ENCODE measurements around the gene PRAMEF15.
A peak's percentile ranks its signal among the peaks of the same experiment; 100 is the strongest.
"Not testable (repeated sequence)": the region's sequence is repeated elsewhere in the genome, so short reads cannot be mapped to it uniquely, and the experiment has no call there.

PRAMEF15 gene

DNA sequence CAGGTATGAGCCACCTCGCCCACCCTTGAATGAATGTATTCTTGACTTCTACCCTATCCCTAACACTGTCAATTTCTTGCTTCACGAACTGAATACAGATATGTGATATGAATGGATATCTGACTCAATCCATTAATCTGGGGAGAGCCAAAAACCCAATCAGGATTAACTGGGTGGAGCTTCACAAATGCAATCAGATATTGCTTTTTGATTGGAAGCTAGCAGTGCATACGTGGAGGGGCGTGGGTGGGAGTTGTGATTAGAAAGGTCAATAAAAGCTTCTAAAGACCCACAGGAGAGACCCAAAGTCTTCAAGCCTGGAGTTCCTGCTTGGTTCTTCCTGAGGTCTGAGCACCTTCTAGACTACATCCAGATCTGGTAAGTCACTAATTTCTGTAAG, at the start of gene PRAMEF15:
Gene PRAMEF15, plus strand, starts transcription at position 301 of the 400 bp plus-strand sequence. CDS start 2,827 bp downstream, outside the sequence.
- not testable (repeated sequence) for DNase-seq (ENCODE audit: low read depth)

DNA sequence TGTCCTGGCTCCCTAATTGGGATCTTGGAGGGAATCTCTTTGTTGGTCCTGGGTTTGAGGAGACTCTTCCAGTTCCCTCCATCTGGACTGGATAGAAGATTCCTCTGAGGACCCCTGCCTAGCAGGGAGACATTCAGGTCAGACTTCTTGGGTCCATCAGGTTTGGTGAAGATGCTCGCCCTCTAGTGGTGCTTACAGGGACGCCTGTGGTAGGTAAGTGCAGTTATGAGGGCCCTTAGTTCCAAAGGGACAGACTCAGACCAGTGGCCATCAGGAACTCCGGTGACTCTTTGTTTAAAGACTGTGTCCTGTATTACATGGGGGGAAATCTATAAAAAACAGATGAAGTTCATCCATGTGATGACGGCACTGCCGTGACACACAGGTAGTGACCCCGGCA, 38.4 kb upstream of the PRAMEF15 start:
- DNase-seq (ENCODE audit: low read depth): not testable (repeated sequence)

DNA sequence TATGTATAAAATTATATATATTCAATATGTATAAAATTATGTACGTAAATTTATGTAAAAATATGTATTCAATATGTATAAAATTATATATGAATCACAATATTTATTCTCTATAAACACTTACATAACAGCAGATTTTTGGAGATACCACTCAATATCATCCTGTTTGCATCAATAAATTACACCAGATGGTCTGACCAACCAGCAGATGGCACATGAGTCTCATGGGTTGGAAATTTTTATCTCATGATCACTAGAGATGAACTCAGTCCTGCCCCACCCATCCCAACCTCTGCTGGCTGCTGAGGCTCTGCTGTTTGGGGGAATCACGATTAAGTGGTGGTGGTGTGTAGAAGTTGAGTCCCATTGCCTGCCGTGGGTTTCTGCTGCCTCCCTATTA, 35.8 kb upstream of the PRAMEF15 start:
- DNase-seq (ENCODE audit: low read depth): not testable (repeated sequence)

DNA sequence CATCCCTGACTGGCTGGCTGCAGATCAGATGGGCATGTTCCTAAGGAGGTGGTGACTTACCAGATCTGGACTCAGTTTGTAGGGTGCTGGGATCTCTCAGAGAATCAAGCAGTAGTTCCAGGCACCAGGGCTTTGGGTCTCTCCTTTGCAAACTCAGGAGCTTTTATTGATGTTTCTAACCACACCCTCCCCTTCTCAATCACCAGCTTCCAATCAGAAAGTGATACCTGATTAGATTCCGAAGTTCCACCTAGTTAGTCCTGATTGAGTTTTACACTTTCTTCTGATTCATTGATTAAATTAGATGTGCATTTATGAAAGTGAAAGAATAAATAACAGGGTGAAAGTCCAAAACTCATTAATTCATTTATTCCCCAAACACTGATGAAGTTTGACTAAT, 30.3 kb upstream of the PRAMEF15 start, which contains the start of gene PRAMEF8:
Gene PRAMEF8, minus strand, starts transcription at position 101 of the 400 bp plus-strand sequence. CDS start 1,046 bp downstream, outside the sequence.
- DNase-seq (ENCODE audit: low read depth): not testable (repeated sequence)

DNA sequence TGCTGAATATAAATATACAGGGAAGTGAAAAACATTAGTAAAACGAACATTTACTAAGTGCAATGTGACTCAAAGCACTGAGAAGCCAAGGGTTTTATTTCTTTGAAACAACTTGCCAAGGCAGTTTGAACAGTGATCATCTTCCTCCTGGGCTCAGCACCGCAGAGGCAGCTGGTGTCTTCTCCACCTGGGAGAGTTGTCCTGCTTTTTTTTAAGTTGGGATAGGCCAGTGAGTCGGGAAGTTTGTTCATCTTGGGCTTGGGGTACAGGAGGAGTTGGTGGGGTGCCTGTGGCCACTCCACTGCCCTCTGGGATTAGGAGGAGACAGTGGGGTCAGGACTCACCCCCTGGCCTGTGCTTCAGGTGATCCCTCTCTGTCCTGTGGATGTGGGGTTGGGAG, 26.4 kb upstream of the PRAMEF15 start:
- DNase-seq (ENCODE audit: low read depth): not testable (repeated sequence)

DNA sequence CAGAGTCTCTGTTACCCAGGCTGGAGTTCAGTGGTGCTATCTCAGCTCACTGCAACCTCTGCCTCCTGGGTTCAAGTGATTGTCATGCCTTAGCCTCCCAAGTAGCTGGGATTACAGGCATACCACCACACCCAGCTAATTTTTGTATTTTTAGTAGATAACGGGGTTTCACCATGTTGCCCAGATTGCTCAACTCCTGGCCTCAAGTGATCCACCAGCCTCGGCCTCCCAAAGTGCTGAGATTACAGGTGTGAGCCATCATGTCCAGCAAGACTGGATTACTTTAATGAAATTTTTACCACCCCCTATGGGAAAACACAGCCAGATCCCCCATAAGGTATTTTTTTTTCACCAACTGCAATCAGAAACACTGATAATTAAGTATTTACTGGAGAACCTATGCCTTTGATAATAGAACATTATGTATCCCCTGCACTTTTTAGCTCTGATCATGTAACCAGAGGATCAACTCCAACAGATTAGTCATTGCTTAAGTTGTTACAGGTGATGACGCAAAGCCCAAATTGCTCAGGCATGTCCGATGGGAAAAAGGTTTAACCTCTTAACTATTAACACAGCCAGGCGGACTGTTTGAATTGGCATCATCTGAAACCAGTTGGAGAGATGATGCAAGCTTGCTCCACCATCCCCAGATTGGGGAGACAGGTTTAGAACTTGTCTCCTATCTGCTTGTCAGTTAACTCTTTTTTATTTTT, 18.0 kb upstream of the PRAMEF15 start:
- not testable (repeated sequence) for DNase-seq (ENCODE audit: low read depth)

DNA sequence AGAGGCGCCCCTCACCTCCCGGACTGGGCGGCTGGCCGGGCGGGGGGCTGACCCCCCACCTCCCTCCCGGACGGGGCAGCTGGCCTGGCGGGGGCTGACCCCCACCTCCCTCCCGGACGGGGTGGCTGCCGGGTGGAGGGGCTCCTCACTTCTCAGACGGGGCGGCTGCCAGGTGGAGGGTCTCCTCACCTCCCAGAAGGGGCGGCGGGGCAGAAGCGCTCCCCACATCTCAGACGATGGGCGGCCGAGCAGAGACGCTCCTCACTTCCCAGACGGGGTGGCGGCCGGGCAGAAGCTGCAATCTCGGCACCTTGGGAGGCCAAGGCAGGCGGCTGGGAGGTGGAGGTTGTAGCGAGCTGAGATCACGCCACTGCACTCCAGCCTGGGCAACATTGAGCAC, 16.7 kb upstream of the PRAMEF15 start:
- DNase-seq (ENCODE audit: low read depth): not testable (repeated sequence)

DNA sequence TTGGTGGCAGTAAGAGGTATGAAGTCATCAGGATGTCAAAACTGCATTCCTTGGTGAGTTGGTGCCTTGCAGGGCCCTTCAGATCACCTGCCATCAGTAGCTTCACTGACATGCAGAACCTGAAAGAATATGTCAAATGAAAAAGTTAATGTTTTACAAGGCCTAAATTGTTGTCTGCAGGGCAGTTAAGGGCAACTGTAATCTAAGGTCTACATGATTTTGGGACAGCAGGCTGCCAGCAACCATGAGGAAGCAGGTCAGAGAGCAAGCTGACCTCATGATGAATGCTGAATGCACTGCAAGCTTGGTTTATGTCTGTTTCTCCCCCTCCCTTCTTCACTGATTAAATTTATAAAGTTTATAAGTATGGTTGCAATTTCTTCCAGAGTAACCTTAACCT, 13.2 kb upstream of the PRAMEF15 start:
- not testable (repeated sequence) for DNase-seq (ENCODE audit: low read depth)

DNA sequence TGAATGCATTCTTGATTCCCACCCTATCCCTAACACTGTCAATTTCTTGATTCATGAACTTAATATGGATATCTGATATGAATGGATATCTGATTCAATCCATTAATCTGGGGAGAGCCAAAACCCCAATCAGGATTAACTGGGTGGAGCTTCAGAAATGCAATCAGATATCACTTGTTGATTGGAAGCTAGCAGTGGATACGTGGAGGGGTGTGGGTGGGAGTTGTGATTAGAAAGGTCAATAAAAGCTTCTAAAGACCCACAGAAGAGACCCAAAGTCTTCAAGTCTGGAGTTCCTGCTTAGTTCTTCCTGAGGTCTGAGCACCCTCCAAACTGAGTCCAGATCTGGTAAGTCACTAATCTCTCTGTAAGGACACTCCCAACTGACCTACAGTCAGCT, 12.1 kb upstream of the PRAMEF15 start, which contains the start of gene PRAMEF33:
Gene PRAMEF33, plus strand, starts transcription at position 301 of the 400 bp plus-strand sequence. CDS start 2,416 bp downstream, outside the sequence.
- not testable (repeated sequence) for DNase-seq (ENCODE audit: low read depth)

DNA sequence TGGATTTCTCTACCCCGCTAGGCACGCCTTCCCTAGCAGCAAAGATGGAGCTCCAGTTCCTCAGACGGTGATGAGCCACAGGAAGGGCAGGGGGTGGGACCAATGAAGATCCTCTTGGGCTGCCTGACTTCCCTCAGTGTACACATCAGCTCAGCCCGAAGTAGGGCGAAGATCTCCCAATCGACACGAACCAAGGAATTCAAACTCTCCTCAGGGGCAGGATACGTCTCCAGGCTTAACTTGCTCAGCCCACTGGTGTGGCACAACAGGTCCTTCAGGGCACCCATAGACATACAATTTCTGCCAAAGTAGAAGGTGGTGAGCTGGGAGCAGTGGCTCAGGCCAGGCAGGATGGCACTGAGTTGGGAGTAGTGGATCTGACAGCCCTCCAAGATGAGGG, 27.1 kb downstream of the PRAMEF15 start:
- DNase-seq (ENCODE audit: low read depth): not testable (repeated sequence)

DNA sequence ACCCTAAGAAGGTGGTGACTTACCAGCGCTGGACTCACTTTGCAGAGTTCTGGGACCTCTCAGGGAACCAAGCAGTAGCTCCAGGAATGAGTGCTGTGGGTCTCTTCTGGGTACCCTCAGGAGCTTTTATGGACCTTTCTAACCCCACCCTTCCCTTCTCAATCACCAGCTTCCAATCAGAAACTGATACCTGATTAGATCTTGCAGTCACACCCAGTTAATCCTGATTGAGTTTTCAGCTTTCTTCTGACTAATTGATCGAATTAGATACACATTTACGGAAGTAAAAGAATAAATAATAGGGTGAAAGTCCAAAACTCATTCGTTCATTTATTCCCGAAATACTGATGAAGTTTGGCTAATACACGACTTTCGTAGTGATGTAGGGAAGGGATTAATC, 31.7 kb downstream of the PRAMEF15 start, which contains the start of gene PRAMEF14:
Gene PRAMEF14, minus strand, starts transcription at position 101 of the 400 bp plus-strand sequence. CDS start 1,820 bp downstream, outside the sequence.
- DNase-seq (ENCODE audit: low read depth): not testable (repeated sequence)

DNA sequence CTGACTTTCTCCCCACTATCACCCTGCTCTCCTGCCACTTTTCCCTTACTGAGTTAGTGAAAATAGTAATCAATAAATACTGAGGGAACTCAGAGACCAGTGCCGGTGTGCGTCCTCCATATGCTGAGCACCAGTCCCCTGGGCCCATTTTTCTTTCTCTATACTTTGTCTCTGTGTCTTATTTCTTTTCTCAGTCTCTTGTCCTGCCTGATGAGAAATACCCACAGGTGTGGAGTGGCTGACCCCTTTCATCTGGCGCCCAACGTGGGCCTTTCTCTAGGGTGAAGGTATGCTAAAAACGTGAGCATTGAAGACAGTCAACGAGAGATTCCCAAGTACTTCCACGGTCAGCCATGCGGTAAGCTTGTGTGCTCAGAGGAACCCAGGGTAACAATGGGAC, 38.1 kb downstream of the PRAMEF15 start:
- DNase-seq (ENCODE audit: low read depth): not testable (repeated sequence)

DNA sequence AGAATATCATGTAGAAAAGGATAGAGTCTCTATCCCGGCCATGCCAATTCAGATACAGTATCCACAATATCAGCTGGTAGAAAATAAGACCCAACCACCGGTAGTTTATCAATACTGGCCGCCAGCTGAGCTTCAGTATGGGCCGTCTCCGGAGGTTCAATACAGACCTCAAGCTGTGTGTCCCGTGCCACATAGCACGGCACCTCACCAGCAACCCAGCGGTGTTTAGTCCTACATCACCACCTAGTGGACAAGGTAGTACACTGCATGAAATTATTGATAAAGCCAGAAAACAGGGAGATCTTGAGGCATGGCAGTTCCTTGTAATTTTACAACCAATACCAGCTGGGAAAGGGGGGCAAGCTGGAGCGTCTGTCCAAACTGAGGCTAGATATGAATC, 39.1 kb downstream of the PRAMEF15 start:
- DNase-seq (ENCODE audit: low read depth): not testable (repeated sequence)

DNA sequence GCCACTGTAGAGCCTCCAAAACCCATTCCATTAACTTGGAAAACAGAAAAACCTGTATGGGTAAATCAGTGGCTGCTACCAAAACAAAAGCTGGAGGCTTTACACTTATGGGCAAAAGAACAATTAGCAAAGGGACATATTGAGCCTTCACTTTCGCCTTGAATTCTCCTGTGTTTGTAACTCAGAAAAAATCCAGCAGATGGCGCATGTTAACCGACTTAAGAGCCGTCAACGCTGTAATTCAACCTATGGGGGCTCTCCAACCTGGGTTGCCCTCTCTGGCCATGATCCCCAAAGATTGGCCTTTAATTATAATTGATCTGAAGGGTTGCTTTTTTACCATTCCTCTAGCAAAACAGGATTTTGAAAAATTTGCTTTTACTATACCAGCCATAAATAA, 41.4 kb downstream of the PRAMEF15 start:
- DNase-seq (ENCODE audit: low read depth): peak; percentile 5

DNA sequence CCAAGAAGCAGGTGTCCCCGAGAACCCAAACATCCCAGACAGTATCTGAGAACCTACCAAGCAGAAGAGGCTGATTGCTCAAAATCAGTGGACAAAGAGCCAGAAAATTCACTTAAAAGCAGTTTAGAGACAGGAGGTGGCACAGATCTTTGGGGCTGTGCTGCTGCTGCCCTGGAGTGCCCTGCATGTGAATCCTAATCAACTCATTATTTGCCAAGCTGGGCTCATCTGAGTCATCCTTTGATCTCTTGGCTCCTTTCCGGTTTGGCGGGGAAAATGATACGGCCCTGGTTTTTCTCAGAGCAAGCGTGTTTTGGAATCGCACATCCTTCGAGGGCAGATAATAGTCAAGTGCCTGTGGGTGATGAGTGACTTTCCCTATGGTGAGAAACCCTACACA, 47.0 kb downstream of the PRAMEF15 start:
- not testable (repeated sequence) for DNase-seq (ENCODE audit: low read depth)

DNA sequence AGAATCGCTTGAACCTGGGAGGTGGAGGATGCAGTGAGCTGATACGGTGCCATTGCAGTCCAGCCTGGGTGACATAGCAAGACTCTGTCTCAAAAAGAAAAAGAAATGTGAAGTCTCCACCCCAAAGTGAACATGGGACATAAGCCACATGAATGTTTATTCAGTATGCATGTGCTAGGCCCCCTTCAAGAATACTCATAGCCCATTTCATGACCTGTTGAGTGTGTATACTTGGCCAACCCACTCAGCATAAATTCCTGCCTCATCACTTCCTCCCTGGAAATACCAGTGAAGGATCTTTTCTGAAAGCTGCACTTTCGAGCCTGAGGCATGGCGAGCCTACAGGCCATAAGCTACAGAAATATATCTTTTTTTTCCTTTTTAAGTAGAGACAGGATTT, 49.5 kb downstream of the PRAMEF15 start:
- DNase-seq (ENCODE audit: low read depth): not testable (repeated sequence)

DNA sequence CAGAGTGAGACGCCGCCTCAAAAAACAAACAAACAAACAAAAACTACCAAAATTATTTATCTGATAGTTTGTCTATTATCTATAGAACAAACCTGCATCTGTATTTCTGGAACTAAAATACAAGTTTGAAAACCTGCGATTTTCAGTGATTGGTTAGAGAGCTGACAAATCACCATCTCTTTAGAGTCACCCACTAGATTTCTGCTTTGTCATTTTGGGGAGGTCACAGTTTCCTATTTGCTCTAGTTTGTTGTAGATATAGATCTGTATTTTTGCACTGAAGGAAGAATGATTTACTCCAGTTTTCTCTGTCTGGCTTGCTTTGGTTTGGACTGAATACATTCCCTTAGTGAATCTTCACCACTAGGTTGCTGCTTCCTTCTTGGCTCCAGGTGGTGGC, 51.2 kb downstream of the PRAMEF15 start:
- DNase-seq (ENCODE audit: low read depth): not testable (repeated sequence)

DNA sequence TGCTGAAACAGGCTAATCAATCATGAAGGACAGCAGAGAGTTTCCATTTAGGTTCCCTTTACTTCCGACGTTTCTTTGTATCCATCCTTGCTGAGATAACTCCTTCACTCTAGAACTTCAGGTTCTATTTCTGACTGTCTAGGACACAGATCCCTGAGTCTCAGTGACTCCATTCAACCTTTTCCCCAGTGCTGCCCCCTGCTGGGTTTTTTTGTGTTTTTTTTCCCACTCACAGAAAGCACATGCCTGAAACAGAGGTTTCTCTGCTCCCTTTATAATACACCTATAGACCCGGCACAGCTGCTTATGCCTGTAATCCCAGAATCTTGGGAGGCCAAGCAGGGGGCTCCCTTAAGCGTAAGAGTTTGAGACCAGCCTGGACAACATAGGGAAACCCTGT, 53.2 kb downstream of the PRAMEF15 start:
- not testable (repeated sequence) for DNase-seq (ENCODE audit: low read depth)
